Stimulated activated CD8-positive, alpha-beta memory T cell treated with anti-CD3 and anti-CD28 coated beads, Interleukin-4, amount 100 ng/mL, for 48 hours (primary cell): Measurements from ENCODE around the gene SLC22A4.

Source experiments
- DNase-seq: peaks from one replicate; pipeline ENCODE4 v3.0.0-alpha.2; 2020

SLC22A4 gene

DNA sequence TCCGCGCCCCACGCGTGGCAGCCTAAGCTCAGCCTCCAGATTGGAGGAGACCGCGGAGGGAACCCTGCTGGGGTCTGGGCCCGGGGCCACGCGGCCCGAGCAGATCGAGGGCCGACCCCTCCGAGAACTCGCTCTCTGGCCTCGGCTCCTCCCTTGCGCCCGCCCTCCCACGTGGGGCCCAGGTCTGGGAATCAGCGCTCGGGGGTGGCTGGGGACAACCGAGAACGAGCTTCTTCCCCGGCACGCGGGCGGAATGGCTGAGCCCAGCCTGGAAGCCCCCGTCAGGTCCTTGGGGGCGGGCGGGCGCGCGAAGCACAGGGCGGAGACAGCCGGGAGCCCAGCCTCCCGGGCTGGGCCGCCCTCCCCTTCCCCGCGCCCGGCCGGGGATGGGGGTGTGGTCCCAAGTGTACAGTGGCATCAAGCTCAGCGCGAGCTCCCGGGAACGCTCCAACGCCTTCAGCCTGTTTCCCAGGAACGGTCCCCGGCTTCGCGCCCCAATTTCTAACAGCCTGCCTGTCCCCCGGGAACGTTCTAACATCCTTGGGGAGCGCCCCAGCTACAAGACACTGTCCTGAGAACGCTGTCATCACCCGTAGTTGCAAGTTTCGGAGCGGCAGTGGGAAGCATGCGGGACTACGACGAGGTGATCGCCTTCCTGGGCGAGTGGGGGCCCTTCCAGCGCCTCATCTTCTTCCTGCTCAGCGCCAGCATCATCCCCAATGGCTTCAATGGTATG lies at the start of gene SLC22A4:
SLC22A4 (plus strand) TSS at position 403 of the 736 bp plus-strand sequence; CDS start at position 626, 223 bp downstream.
- peak; percentile 92 for DNase-seq

DNA sequence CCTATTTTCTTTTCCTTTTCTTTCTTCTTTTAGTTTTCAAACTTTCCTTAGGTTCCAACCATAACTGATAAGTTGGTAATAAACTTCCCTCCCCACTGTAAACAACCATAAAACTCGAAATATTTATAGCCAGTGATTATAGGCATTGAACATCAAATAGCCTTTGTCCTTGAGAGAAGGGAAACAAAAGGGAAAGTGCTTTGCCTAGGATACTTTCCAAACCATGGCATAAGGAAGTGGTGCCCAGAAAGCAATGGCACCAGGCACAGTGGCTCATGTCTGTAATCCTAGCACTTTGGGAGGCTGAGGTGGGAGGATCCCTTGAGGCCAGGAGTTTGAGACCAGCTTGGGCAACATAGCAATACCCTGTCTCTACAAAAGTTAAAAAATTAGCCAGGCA lies 48.6 kb upstream of the SLC22A4 start:
- DNase-seq, result no peak

DNA sequence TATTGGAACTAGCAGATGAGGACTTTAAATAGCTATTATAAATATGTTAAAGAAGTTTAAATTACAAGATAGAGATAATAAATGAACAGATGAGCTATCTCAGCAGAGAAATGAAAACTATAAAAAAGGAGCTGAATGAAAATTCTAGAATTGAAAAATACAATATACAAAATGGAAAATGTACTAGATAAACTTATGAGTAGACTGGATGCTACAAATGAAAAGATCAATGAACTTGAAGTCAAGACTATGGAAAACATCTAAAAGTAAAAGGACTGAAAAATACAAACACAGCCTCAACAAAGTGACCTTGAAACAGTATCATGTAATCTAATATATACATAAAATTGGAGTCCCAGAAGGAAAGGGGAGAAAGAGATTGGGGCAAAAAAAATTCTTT lies 47.4 kb upstream of the SLC22A4 start:
- no peak for DNase-seq

DNA sequence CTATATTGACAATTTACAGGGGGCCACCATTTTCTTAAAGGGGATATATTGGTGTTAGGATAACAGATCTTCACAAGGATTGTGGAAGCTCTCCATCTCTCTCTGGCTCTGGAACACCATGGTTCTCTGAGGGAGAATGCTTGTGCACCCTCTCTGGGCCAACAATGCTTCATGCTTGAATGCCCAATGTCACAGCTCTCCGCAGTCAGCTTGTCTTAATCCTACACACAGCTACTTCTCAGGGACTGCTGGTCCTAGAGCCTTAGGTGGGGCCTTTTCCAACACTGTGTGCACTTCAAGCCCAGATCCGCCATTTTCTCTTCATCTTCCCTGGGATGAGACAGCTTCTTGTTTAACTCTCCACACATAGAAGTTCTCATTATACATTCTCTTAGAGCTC lies 43.6 kb upstream of the SLC22A4 start:
- no peak for DNase-seq

DNA sequence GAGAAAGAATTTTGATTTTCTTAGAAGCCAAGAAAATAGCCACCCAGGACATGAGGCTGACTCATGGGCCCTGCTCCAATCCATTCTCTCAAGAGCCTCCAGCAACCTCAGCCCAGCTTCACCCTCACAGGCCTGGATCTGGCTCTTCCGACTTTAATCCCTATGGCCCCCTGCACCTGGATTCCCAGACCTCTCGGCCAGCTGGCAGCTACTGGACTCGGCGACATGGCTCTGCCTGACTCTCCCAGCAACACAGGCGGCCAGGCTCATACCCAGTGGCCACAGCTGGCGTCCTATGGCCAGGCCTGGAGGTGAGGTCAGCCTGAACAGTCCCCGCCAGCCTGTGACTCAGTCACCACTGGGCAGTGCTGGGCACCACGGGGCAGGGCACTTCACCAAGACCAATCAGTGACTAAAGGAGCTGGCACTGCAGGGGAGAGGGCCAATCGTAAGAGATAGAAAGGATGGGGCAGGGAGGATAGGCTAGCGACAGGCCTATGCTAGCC lies 42.9 kb upstream of the SLC22A4 start:
- DNase-seq, result no peak

DNA sequence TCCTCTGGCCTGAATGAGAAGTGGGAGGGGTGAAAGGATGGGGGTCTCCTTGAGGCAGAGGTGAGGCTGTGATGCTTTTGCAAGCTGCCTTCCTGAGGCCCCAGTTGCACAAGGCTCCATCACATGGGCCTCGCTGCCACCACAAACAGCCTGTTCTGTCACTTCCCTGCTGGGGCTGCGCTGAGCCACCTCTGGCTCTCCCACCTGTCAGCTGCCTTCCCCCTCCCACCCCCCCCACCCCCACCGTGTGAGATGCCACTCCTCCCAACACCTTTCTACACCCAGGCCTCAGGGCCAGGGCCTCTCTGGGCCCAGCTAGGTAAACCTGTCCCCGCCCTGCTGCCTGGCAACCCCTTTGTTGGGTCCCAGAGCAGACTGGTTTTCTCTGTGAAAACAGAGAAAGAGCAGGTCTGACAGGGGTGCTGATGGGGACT lies 41.2 kb upstream of the SLC22A4 start:
- peak; percentile 20 for DNase-seq

DNA sequence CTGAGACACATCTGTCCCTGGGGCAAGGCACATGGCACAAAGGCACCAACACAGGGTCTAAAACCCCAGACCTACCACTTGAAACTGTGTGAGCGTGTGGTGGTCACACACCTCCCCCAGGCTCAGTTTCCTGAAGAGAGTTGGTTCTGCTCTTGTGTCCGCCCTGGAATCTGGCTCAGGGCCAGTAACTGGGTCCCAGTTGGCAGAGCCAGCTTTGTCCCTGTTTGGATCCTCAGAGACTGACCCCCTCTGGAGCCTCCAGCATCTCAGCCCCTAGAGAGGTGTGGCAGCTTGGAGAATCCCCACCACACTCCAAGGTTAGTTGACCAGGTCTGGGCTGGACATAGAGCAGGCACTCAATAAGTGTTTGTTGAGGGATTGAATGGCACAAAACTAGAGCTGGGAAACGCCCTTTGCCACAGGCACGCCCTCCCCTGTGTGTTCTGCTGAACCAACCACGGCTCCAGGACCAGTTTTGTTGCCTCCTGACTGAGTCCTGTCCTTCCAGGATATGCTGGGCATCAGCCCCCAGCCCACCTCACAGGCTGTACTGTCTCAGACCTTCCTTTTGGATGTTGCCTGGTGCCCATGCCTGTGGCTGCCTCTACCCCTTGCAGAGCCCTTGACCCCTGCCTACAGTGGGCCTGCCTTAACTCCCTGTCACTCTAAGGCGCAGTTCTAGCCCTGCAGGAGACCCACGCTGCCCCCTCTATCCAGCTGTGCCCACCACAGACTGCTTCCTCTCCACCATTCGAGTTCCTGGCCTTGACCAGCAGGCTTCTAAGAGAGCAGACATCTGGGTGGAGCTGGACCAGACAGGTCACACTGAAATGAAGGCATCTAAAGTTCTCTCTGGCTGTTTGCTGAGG lies 40.5 kb upstream of the SLC22A4 start:
- peak; percentile 18 for DNase-seq

DNA sequence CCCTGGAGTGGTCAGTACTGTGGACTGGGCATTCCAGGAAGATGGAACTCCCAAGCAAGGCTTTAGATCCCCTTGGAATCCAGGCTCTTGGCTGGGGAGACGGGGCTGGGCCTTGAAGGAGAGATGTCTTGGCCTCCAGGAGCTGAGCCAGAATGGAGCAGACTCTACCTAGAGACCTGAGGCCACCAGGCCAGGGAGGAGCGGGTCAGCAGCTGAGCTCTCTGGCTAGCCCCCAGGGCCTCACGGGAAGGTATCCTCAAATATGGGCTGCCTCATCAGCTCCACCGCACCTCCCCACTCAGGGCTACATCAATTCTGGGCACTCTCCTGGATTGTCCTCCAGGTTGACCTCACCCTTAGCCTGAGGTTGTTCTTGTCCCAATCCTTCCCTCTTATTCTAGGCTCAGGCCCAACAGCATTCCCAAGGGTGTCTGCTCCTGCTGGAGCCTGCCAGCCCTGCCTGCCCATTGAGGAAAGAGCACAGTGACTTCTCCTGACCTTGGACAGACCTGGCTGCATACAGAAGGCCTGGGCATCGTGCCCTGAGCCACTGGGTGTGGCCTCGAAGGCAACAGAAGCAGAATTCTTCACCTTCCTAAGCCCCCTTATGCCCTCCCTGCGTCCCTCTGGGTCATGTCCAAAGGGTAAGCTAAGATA lies 39.7 kb upstream of the SLC22A4 start:
- no peak for DNase-seq

DNA sequence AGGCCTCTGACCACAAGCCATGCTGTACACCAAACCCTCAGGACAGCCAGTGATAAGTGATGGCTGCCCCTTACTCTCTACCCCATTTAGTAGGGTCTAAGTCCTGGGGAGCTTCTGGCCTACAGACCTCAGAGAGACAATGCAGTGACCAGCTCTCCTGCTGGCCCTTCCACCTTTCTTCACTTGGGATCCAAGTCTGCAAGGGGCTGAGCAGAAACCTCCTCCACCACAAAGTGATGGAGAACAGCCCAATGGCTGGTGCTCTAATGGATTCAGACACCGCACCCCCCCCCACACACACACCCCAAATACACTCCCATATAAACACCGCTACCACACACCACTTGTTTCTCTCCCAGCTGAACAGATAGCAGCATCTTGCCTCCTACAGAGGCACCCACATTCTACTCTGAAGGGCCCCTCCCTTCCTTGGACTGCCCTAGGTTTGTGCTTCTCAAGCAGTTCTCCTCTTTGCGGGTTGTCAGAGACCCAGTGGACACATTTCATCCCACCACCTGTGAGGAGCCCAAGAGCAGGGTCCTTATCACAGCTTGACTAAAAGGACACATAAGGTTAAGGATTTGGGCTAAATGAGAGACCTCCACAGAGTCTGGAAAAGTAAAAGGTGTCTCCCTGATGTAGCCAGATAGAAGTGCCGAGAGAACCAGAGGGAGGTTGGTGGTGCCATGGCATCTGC lies 38.0 kb upstream of the SLC22A4 start:
- peak; percentile 18 for DNase-seq

DNA sequence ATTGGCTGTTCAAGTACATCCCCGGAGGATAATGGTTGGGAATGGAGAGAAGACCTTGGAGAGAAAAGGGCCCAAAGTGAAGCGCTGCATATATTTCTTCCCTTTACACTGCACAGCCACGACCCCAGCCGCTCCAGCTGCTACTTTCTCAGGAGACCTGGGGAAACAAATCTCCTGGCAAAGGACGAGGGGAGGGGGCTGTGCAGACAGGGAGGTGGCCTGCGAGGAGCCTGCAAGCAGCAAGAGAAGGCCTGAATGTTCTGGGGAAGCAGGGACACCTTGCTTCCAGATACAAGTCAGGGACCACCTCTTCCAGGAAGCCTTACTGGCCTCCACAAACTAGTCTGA lies 37.4 kb upstream of the SLC22A4 start:
- no peak for DNase-seq

DNA sequence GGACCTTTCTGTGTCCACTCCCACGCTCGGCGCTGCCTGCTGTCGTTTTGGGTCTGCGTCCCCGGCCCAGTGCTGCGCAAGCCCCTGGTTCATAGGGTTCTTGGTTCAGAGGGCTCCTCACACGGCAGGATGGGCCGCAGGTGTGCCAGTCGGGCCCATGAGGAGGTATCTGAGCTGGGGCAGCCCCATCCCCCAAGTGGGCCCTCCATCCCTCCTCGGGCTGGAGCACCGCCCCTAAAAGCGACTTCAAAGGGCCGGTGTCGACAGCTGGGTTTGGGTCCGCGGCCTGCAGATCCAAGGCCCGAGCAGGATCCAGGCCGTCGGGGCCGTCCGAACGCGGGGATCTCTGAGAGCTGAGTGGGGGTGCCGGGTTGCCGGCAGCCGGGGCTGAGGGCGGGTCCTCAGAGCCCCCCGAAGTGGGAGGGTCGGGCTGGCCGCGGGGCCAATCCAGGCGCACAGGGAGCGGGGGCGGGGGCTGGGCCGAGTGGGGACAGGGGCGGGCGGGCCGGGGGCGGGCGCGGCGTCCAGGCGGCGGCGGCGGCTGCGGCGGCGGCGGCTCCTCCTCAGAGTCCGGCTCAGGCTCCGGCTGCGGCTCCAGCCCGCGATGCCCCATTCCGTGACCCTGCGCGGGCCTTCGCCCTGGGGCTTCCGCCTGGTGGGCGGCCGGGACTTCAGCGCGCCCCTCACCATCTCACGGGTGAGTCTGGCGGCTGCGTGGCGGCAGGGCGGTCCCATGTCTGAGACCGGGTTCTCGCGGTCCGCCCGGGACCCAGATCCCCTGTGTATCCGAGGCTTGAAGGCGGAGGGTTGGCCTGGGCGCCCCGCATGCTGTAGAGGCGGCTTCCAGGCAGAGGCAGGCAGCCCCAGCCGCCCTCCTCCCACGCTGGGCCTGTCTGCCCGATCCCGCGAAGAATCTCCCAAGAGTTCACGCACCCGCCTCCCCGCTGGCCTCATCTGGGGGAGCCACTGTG lies 36.8 kb upstream of the SLC22A4 start, which contains the start of gene PDLIM4:
PDLIM4 (plus strand) TSS at position 566 of the 971 bp plus-strand sequence; CDS start at position 605, 39 bp downstream.
- peak; percentile 28 for DNase-seq

DNA sequence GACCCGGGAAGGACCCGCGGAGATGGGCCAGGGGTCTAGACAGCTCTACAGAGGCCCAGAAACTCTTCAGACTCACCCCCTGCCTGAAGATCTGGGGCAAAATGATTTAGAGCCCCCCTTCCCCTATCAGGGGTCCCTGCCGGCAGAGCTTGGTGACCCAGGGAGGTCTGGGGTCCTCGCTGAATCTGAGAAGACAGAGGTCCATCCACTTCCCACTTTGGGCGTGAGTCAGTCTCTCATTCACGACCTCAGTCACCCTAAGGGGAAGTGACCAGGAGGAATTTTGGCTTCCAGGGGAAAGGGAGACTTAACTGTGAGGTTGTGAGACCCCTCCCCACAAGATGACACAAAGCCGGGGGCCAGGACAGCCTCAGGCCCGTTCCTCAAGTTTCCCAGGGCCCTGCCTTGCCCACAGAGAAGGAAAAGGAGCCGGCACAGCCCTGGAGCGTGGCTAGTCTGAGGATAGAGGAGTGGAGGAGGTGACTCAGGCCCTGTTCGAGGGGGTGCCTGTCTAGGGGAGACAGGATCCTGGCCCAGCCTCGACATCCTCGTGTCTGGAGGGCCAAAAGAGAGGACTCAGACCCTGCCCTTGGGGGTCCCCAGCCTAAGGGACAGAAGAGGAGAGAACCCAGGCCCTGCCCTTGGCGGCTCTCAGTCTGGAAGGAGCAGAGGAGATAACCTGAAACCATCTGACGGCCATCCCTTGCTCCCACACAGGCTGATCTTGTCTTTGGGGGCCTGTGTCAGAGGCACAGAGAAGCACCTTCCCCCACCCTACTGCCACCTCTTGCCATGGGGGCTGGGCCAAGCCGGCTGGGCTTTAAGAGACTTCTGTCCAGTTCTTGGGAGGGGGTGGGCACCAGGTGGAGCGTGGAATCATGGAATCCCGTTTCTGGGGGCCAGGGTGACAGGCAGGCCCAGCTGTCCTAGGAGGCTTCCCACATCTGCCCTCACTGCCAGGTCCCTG lies 35.8 kb upstream of the SLC22A4 start:
- peak; percentile 27 for DNase-seq

DNA sequence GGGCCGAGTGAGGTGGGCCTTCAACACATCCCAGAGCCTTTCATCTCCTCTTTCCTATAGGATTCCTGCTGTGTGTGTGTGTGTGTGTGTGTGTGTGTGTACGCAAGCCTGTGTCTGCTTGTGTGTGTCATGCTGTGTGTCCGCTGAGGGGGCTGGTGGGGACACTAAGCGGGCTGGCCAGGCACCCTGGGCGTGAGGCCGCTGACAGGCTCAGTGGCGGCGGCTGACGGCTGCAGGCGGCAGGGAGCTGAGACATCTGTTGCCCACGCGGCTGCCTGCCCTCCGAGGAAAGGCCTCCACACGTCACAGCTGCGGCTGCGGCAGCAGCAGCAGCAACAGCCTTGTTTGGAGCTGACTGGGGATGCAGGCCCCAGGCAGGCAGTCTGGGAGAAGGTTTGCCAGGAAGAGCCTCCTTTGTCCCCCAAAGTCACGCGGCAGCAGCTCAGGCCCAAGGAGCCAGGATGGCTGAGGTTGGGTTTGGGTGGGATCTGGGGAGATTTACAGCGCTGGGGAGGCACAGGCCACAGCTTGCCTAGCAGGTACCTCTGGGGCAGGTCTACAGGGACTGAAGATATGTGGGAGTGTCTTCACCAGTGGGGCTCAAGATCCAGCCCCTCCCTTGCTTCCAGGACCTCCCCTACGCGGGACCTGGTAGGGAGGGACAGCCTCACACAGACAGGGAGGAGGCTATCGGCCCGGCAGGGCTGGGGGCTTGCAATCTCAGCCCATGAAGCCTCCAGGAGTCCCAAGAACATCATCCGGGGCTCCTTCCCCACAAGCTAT lies 34.9 kb upstream of the SLC22A4 start:
- DNase-seq, result peak; percentile 25

DNA sequence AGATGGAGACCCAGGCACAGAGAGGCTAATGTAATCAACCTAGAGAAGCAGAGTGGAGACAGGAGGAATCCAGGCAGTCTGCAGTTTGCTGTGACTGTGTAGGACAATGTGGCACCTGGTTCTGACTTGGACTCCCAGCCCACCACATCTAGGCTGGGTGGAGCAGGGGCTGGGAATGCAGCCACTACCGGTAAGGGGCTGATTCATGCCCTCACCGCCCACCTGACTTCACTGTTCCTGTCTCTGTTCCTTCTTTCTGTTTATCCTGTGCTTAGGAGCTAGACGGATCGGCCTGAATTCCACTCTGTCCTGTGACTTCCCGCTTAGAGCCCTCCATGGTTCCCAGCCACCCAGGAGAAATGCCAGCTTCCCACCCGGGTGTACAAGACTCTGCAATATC lies 34.1 kb upstream of the SLC22A4 start:
- peak; percentile 58 for DNase-seq

DNA sequence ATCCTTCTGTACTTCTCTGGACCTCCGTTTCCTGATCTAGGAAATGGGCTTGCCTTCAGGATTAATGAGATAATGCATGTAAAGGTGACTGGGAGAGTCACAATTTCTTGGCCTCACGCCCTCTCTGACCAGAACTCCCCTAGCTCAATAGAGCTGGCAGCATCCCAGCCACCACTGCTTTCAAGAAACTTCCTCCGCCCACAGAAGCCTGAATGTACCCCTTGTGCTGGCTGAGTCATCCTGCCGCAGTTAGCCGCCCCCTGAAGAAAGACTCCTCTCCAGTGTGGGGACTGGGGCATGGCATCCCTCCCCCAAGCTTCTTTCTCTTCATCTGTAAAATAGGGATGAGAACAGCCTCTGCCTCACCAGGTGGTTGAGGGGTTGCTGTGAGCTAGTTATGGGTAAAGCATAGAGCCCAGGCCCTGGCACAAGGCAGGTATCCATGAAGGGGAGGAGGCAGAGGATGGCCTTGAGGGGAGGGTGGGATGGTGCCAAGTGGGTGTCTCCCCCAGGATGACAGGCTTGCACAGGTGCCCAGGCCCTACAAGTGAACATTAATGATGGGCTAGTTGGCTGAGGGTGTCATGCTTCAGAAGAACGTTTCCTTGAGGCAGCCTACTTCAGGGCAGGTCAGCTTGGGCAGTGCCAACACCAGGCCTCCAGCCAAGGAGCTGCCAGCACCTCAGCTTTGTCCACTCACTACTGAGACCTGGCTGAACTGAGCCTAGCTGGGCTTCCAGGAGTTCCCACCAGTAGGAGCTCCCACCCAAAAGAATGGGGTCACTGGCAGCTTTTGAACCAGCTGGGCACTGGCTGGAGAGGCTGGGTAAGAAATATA lies 33.3 kb upstream of the SLC22A4 start:
- peak; percentile 81 for DNase-seq

DNA sequence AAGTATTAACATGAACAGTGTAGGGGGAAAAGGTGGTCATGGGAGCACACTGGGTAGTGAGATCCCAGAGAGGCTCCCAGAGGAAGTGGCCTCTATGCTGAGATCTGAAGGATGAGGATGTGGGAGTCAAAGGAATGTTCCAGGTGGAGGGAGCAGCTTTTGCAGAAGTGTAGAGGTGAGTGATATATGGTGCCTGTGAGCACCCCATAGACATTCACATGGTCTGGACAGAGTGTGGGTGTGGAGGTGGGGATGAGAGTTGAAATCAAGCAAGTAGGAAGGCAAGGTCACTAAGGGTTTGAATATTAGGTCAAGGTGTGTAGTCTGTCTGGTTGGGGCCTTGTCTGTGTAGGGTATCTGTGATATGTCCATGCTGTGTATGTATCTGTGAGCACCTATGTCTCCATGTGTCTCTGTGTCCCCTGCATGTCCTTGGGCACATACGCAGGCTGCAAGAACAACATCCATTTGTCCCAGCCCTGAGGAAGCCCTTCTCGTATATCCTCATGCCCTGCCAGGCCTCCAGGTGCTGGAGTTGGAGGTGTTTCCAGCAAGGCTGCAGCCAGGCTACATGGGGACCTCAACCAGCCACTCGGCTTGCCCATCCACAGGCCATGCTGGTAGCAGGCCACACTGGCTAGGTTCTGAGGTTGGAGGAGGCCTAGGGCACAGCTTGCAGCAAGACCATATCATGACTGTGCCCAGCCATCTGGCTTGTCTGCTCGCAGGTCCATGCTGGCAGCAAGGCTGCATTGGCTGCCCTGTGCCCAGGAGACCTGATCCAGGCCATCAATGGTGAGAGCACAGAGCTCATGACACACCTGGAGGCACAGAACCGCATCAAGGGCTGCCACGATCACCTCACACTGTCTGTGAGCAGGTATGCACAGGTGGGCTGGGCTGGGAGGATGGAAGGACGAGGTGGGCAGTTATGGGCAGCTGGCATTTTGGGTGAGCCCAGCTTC lies 32.0 kb upstream of the SLC22A4 start:
- DNase-seq, result peak; percentile 23
